Bronchial epithelial cell (primary cell): ENCODE results near the gene RNASEL. TPM values are rescaled to one million over a fixed set of nuclear protein-coding genes. Genes with fewer than 3 reads are reported as not detected.

Experiments
- DNase-seq: peaks from one replicate; pipeline ENCODE4 v3.0.0-alpha.2; 2010; ENCODE audit warnings: low read depth
- FAIRE-seq: peaks from 2 replicates; lab custom pipeline; 2011; peaks lifted over from hg19 to GRCh38; lab: Jason Lieb, UNC
- H3K27me3 ChIP-seq: 2 replicates; pipeline ENCODE4 v1.5.1; 2011; ENCODE audit warnings: low read length; ENCODE audit not compliant: control insufficient read depth, insufficient read depth
- H3K36me3 ChIP-seq: 2 replicates; pipeline ENCODE4 v1.5.1; 2011; ENCODE audit warnings: low read length; ENCODE audit not compliant: control insufficient read depth, insufficient read depth
- H3K4me3 ChIP-seq: 2 replicates; pipeline ENCODE4 v1.5.1; 2011; ENCODE audit warnings: mild to moderate bottlenecking, low read depth, low read length, control low read depth
- total RNA-seq: library from RNA; depleted of rRNA; stranded (reverse); fragments of >200 nt; gene quantifications from 2 replicates; pipeline ENCODE4 v1.2.1, GENCODE V29; 2014
- TF ChIP-seq, protein P1 (sequence below): IDR thresholded peaks from 2 replicates; pipeline ENCODE4 v1.5.1; 2011; ENCODE audit warnings: mild to moderate bottlenecking, moderate library complexity, low read length, control low read depth, inconsistent platforms; ENCODE audit not compliant: insufficient read depth, severe bottlenecking

RNASEL gene
- total RNA-seq, 1 donor from 2014 or later, result 3.2 TPM

GRCh38 chr1:182625024-182625423, 36.0 kb upstream of the RNASEL start:
- DNase-seq (no peak), FAIRE-seq (no peak)

DNA sequence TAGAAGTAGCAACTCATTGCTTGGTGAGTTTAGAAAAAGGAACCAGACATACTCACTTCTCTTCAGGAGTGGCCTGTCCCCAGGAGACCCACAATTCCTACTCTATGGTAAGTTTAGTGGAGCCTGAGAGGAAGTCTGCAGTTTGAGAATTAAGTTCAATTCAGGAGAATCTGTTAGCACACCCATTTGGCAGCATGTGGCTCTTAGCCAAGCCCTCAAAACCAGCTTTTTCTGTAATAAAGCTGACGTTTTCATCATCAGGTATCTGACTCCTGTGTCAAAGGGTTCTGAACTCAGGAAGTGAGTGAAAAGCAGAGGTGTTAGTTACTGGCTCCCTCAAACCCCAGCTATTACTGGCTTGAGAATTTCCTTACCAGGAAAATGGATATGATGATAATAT, 35.5 kb upstream of the RNASEL start:
- Histone ChIP-seq H3K4me3 (no peak overlapping the region), H3K27me3 (no peaks in the 10 kb centered on the region), H3K36me3 (no peaks in the 10 kb centered on the region)
- no peak for FAIRE-seq
- TF ChIP-seq, protein P1, sequence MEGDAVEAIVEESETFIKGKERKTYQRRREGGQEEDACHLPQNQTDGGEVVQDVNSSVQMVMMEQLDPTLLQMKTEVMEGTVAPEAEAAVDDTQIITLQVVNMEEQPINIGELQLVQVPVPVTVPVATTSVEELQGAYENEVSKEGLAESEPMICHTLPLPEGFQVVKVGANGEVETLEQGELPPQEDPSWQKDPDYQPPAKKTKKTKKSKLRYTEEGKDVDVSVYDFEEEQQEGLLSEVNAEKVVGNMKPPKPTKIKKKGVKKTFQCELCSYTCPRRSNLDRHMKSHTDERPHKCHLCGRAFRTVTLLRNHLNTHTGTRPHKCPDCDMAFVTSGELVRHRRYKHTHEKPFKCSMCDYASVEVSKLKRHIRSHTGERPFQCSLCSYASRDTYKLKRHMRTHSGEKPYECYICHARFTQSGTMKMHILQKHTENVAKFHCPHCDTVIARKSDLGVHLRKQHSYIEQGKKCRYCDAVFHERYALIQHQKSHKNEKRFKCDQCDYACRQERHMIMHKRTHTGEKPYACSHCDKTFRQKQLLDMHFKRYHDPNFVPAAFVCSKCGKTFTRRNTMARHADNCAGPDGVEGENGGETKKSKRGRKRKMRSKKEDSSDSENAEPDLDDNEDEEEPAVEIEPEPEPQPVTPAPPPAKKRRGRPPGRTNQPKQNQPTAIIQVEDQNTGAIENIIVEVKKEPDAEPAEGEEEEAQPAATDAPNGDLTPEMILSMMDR, result no peak
- DNase-seq, result no peak

More at GRCh38 chr1:182625024-182625423, 36.0 kb upstream of the RNASEL start:
- Histone ChIP-seq H3K27me3 (no peaks in the 10 kb centered on the region), H3K4me3 (no peak overlapping the region), H3K36me3 (no peaks in the 10 kb centered on the region)
- TF ChIP-seq, protein P1, result no peak

GRCh38 chr1:182622901-182623528, 34.0 kb upstream of the RNASEL start:
- FAIRE-seq, result no peak
- DNase-seq, result no peak
- TF ChIP-seq, protein P1, result no peak
- Histone ChIP-seq H3K27me3 (no peaks in the 10 kb centered on the region), H3K36me3 (no peaks in the 10 kb centered on the region), H3K4me3 (no peak overlapping the region)

DNA sequence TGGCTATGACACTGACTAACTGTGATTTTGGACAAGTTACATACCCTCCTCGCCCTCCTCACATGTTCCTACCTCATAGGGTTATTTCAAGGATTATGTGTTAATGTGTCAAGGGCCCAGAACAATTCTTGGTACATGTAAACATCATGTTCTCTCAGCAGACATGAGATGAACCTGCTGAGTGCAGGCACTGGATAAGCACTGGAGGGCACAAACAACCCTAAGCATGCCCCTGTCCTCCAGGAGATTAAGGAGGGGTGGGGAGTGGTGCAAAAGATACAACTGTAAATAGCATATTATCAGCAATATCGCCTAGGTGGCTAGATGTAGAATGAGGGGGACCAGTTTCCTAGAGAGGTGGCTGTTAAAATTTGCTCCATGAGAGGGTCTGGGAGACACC, 32.9 kb upstream of the RNASEL start:
- FAIRE-seq (no peak), DNase-seq (no peak)
- no peaks in the 10 kb centered on the region for H3K36me3 ChIP-seq
- TF ChIP-seq, protein P1, result no peak
- no peak overlapping the region for H3K4me3 ChIP-seq
- H3K27me3 ChIP-seq, result no peaks in the 10 kb centered on the region

GRCh38 chr1:182620924-182621585, 32.0 kb upstream of the RNASEL start:
- TF ChIP-seq, protein P1, result no peak
- DNase-seq, result no peak
- H3K27me3 ChIP-seq, result no peaks in the 10 kb centered on the region
- FAIRE-seq, result no peak
- H3K4me3 ChIP-seq, result no peak overlapping the region
- H3K36me3 ChIP-seq, result no peaks in the 10 kb centered on the region
